ENCODE data around the gene CCZ1B.
"Not testable (repeated sequence)": the region's sequence is repeated elsewhere in the genome, so short reads cannot be mapped to it uniquely, and the experiment has no call there.

Gene CCZ1B

GRCh38 chr7:6843092-6843491 lies 17.0 kb upstream of the CCZ1B start:
- not testable (repeated sequence) for H3K9me3 Mint-ChIP-seq
- H3K27me3 Mint-ChIP-seq, result peaks cover 22% of the 10 kb centered on the region

GRCh38 chr7:6842278-6842921 lies 16.3 kb upstream of the CCZ1B start:
- H3K4me3 Mint-ChIP-seq, DNase-seq, H3K27ac Mint-ChIP-seq, H3K9me3 Mint-ChIP-seq, ATAC-seq: not testable (repeated sequence)
- Mint-ChIP-seq H3K4me1 (peaks cover 20% of the 10 kb centered on the region), H3K27me3 (peaks cover 22% of the 10 kb centered on the region)

More at GRCh38 chr7:6843092-6843491, 17.0 kb upstream of the CCZ1B start:
- ATAC-seq, DNase-seq, H3K27ac Mint-ChIP-seq, H3K4me3 Mint-ChIP-seq: not testable (repeated sequence)
- peaks cover 20% of the 10 kb centered on the region for H3K4me1 Mint-ChIP-seq

DNA sequence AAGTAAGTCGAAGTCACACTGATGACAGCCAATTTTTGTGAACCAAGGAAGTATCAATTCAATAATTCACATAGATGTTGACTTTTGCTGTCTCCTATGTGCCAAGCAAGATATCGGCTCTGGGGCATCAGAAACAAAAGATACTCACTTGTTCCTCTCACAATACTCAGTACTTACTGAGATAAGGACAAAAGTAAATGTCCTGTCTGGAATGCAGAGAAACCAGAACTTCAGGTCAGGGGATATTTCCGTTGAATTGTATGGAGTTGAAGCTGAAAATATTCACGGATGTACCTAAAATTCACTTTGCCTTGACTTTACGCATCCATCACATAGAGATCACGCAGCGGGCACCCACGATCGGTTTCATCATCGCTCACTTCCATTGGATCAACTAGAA lies 11.0 kb upstream of the CCZ1B start:
- not testable (repeated sequence) for H3K27ac Mint-ChIP-seq, H3K4me1 Mint-ChIP-seq, H3K9me3 Mint-ChIP-seq, H3K4me3 Mint-ChIP-seq, ATAC-seq, DNase-seq
- peaks cover 15% of the 10 kb centered on the region for H3K27me3 Mint-ChIP-seq

- not testable (repeated sequence) for ATAC-seq, DNase-seq, H3K9me3 Mint-ChIP-seq, H3K4me3 Mint-ChIP-seq, H3K4me1 Mint-ChIP-seq
- peak overlapping the region in 1 of 2 donors; percentile 67 for H3K27ac Mint-ChIP-seq
- peaks cover 26% of the 10 kb centered on the region for H3K27me3 Mint-ChIP-seq
Observed at GRCh38 chr7:6835521-6835920, 9.4 kb upstream of the CCZ1B start.

GRCh38 chr7:6833636-6834035 lies 7.6 kb upstream of the CCZ1B start:
- peaks cover 26% of the 10 kb centered on the region for H3K27me3 Mint-ChIP-seq
- H3K4me1 Mint-ChIP-seq, result no peaks in the 10 kb centered on the region
- H3K9me3 Mint-ChIP-seq, result no peaks in the 10 kb centered on the region
- H3K27ac Mint-ChIP-seq, result no peak overlapping the region
- no peak for DNase-seq
- no peak overlapping the region for H3K4me3 Mint-ChIP-seq
- no peak for ATAC-seq

DNA sequence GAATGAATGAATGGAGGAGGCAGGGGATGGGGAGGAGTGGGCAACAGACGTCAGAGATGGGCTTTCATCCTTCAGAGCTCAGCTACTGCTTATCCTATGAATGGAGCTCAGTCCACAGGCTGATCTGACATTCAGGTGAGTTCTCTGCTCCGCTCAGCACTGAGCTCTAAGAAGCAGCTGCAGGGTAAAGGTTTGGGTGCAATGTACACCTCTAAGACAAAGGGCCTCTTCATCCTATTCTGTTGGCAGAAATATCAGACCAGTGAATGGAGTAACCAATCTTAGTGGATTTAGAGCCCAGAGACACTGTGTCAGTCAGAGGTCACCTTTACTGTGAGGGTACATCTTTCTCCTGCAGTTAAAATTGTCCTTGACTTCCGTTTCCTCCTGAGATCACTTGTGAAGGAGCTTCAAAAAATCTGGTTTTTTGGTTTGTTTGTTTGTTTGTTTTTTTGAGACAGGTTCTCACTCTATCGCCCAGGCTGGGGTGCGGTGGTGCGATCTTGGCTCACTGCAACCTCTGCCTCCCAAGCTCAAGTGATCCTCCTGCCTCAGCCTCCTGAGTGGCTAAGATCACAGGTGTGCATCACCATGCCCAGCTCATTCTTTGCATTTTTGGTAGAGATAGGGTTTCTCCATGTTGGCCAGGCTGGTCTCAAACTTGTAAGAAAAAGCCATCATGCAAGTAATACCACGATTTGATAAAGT lies 5.1 kb upstream of the CCZ1B start:
- Mint-ChIP-seq H3K9me3 (no peaks in the 10 kb centered on the region), H3K27ac (no peak overlapping the region), H3K4me3 (no peak overlapping the region), H3K27me3 (peaks cover 26% of the 10 kb centered on the region), H3K4me1 (no peaks in the 10 kb centered on the region)
- no peak for ATAC-seq
- DNase-seq, result no peak

DNA sequence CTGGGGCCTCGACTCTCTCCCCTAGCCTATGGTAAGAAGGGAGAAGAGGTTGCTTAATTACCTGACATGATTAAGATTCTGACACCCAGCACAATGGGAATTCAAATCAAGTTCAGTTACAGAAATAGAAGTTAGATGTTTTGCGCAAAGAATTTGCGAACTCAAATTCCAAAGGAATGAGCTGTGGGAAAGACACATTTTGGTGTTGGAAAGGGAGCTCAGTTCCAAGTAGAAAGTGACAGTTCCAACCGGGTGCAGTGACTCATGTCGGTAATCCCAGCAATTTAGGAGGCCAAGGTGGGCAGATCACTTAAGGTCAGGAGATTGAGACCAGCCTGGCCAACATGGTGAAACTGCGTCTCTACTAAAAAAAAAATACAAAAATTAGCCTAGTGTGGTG lies 4.0 kb upstream of the CCZ1B start:
- peaks cover 18% of the 10 kb centered on the region for H3K27me3 Mint-ChIP-seq
- not testable (repeated sequence) for H3K4me3 Mint-ChIP-seq, H3K27ac Mint-ChIP-seq, ATAC-seq, H3K4me1 Mint-ChIP-seq, H3K9me3 Mint-ChIP-seq, DNase-seq

- not testable (repeated sequence) for H3K4me3 Mint-ChIP-seq, H3K4me1 Mint-ChIP-seq, H3K27ac Mint-ChIP-seq, ATAC-seq, DNase-seq, H3K9me3 Mint-ChIP-seq
- H3K27me3 Mint-ChIP-seq, result peaks cover 14% of the 10 kb centered on the region
Observed at GRCh38 chr7:6829616-6830015, 3.5 kb upstream of the CCZ1B start.

DNA sequence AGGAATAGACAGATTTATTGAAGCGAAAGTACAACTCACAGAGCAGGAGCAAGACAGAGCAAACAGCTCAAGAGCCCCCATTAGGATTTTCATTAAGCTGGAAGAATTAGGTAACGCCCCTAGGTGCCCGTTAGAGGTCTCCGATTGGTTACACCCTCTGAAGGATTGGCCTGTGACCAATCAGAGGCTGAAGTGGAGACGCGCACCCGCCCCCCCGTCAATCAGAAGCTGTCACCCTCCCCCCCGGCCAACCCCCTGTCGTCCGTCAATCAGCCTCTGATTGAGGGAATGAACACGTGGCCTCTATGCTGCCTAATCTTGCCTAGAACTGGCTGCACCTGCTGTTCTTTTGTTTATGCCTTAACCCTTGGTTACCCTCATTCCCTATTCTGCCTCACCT lies 1.1 kb upstream of the CCZ1B start:
- Mint-ChIP-seq H3K27me3 (peaks cover 12% of the 10 kb centered on the region), H3K27ac (peak overlapping the region in 1 of 2 donors; percentile 55)
- not testable (repeated sequence) for H3K9me3 Mint-ChIP-seq

DNA sequence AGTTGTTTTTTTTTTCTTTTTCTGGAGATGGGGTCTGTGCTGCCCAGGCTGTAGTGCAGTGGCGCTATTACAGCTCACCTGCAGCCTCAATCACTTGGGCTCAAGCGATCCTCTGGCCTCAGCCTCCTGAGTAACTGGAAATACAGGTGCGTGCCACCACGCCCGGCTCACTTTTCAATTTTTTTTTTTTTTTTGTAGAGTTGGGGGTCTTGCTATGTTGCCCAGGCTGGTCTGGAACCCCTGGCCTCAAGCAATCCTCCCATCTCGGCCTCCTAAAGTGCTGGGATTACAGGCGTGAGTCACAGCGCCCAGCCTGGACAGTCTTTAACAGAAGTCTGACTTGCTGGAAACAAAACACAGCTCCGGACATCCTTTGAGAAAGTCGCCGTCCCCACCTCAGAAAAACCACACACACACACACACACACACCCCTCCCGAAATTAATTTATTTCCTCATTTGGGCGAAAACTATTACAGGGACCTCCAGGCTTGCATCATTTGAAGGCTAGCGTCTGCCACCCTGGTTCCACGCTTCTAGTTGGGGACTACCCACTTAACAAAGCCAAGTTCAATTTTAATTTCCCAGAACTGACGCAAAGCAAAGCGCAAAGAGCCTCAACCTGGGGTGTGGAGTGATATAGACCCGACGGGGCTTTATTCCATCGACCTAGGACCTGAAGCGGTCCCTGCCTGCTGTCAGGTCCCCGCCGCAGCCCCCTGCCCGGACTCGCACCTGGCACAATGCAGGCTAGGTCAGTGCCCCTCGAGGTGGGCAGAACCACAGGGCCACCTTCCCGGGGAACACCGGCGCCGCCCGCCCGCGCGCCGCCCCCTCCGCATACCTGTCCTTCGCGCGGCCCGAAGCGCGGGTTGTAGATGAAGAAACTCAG lies 594 bp downstream of the CCZ1B start:
- H3K27ac Mint-ChIP-seq, result peak overlapping the region in 1 of 2 donors; percentile 81
- not testable (repeated sequence) for DNase-seq, H3K27me3 Mint-ChIP-seq, H3K9me3 Mint-ChIP-seq, H3K4me1 Mint-ChIP-seq
- ATAC-seq, result peak; percentile 73
- peak overlapping the region; percentile 64 to 88 for H3K4me3 Mint-ChIP-seq

More for the DNA sequence above, 1.1 kb upstream of the CCZ1B start:
- peak overlapping the region; percentile 37 to 53 for H3K4me3 Mint-ChIP-seq
- ATAC-seq, H3K4me1 Mint-ChIP-seq, DNase-seq: not testable (repeated sequence)

DNA sequence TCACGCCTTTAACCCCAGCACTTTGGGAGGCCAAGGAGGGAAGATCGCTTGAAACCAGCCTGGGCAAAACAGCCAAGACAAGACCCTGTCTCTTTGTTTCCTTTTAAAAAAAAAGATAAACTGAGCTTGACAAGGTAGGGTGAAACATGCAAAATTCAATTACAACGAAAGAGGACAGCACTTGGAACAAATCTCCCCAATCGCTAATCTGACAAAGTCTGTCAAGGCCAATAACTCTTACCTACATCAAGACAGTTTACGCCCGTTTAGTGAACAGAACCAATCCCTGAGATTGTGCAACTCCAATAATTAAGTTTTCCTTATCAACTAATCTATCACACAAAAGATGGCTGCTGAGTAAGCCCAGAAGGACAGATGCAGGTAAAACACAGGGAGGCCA lies 4.5 kb downstream of the CCZ1B start:
- not testable (repeated sequence) for H3K4me1 Mint-ChIP-seq, DNase-seq, ATAC-seq, H3K9me3 Mint-ChIP-seq, H3K4me3 Mint-ChIP-seq, H3K27me3 Mint-ChIP-seq, H3K27ac Mint-ChIP-seq

GRCh38 chr7:6815470-6815869 lies 10.6 kb downstream of the CCZ1B start:
- not testable (repeated sequence) for DNase-seq, ATAC-seq, H3K27me3 Mint-ChIP-seq, H3K4me1 Mint-ChIP-seq, H3K9me3 Mint-ChIP-seq, H3K4me3 Mint-ChIP-seq, H3K27ac Mint-ChIP-seq

DNA sequence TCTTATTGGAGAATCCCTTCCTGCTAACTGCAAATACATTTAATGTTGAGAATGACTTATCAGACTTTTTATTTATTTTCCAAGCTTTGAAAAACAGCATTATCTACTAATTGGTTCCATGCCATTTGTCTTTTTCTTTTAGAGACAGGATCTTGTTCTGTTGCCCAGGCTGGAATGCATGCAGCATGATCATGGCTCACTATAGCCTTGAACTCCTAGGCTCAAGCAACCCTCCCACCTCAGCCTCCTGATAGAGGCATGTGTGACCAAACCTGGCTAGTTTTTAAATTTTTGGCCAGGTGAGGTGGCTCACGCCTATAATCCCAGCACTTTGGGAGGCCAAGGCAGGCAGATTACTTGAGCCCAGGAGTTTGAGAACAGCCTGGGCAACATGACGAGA lies 13.1 kb downstream of the CCZ1B start:
- not testable (repeated sequence) for H3K27me3 Mint-ChIP-seq, H3K27ac Mint-ChIP-seq, H3K9me3 Mint-ChIP-seq, H3K4me1 Mint-ChIP-seq, ATAC-seq, DNase-seq, H3K4me3 Mint-ChIP-seq

- ATAC-seq, H3K9me3 Mint-ChIP-seq, H3K4me1 Mint-ChIP-seq, H3K27ac Mint-ChIP-seq, H3K4me3 Mint-ChIP-seq, DNase-seq, H3K27me3 Mint-ChIP-seq: not testable (repeated sequence)
Observed at GRCh38 chr7:6807959-6808358, 18.1 kb downstream of the CCZ1B start.

- not testable (repeated sequence) for DNase-seq, H3K27ac Mint-ChIP-seq, H3K4me3 Mint-ChIP-seq, ATAC-seq, H3K9me3 Mint-ChIP-seq, H3K4me1 Mint-ChIP-seq, H3K27me3 Mint-ChIP-seq
Observed at GRCh38 chr7:6807393-6807918, 18.6 kb downstream of the CCZ1B start.
